Liver (tissue), 9 donors: Measurements from ENCODE around the gene BRSK1. TPM values are rescaled to one million over a fixed set of nuclear protein-coding genes. Genes with fewer than 3 reads are reported as not detected.

Source experiments
- DNase-seq: peaks from one replicate; pipeline ENCODE4 v3.0.0-alpha.2; 2017; ENCODE audit warnings: low spot score
- H3K27ac ChIP-seq, 2 donors: one replicate each; pipeline ENCODE4 v1.7.0; 2013; ENCODE audit warnings: inconsistent platforms in 2 of 2, low read length in 2 of 2, control low read depth in 1 of 2, low read depth in 1 of 2, mild to moderate bottlenecking in 1 of 2
- H3K27me3 ChIP-seq, 4 donors: one replicate each; pipeline versions ENCODE4 v1.6.1 to v1.7.0; 2013; ENCODE audit warnings: low read length in 3 of 4, inconsistent platforms in 1 of 4, mild to moderate bottlenecking in 1 of 4, moderate library complexity in 1 of 4; ENCODE audit not compliant: control insufficient read depth in 4 of 4, insufficient read depth in 4 of 4
- H3K36me3 ChIP-seq, 4 donors: one replicate each; pipeline versions ENCODE4 v1.6.1 to v1.7.0; 2013; ENCODE audit warnings: low read length in 3 of 4, mild to moderate bottlenecking in 3 of 4, low read depth in 1 of 4, moderate library complexity in 1 of 4; ENCODE audit not compliant: control insufficient read depth in 4 of 4, insufficient read depth in 3 of 4
- H3K4me1 ChIP-seq, 4 donors: one replicate each; pipeline versions ENCODE4 v1.6.1 to v1.7.0; 2013; ENCODE audit warnings: low read length in 3 of 4, mild to moderate bottlenecking in 3 of 4, moderate library complexity in 1 of 4; ENCODE audit not compliant: control insufficient read depth in 4 of 4, insufficient read depth in 4 of 4
- H3K4me3 ChIP-seq, 3 donors: one replicate each; pipeline versions ENCODE4 v1.6.1 to v1.7.0; 2013; ENCODE audit warnings: low read length in 3 of 3, control low read depth in 1 of 3, low read depth in 1 of 3, mild to moderate bottlenecking in 1 of 3
- H3K9ac ChIP-seq, 2 donors: one replicate each; pipeline ENCODE4 v1.7.0; 2013; ENCODE audit warnings: low read length in 2 of 2, mild to moderate bottlenecking in 2 of 2, moderate library complexity in 2 of 2, control low read depth in 1 of 2, low read depth in 1 of 2
- H3K9me3 ChIP-seq, 4 donors: one replicate each; pipeline versions ENCODE4 v1.6.1 to v1.7.0; 2013; ENCODE audit warnings: low read length in 3 of 4; ENCODE audit not compliant: control insufficient read depth in 4 of 4
- ATF3 ChIP-seq: IDR thresholded peaks from 2 replicates; pipeline ENCODE4 v1.6.1; 2016; ENCODE audit warnings: antibody characterized with exemption
- CTCF ChIP-seq: fragments of 150-350 bp; IDR thresholded peaks from 2 replicates; pipeline ENCODE4 v1.5.1; 2017; ENCODE audit warnings: improper control_type of control experiment, low read depth, low read length; ENCODE audit not compliant: missing input control
- EGR1 ChIP-seq, 2 donors: IDR thresholded peaks; 2 replicates each; pipeline ENCODE4 v1.6.1; 2016 to 2018; ENCODE audit warnings: antibody characterized with exemption in 2 of 2, low read depth in 2 of 2
- FOXA1 ChIP-seq: IDR thresholded peaks from 2 replicates; pipeline ENCODE4 v1.6.1; 2016; ENCODE audit warnings: antibody characterized with exemption
- GABPA ChIP-seq, 2 donors: IDR thresholded peaks in 1 of 2; conservative IDR thresholded peaks in 1 of 2; 2 replicates each; pipeline ENCODE4 v1.6.1; 2016; ENCODE audit warnings: antibody characterized with exemption in 2 of 2, mild to moderate bottlenecking in 1 of 2, moderate library complexity in 1 of 2
- HNF4A ChIP-seq, 2 donors: conservative IDR thresholded peaks; 2 replicates each; pipeline ENCODE4 v1.6.1; 2016; ENCODE audit warnings: antibody characterized with exemption in 2 of 2, mild to moderate bottlenecking in 2 of 2
- HNF4G ChIP-seq: IDR thresholded peaks from 2 replicates; pipeline ENCODE4 v1.6.1; 2016; ENCODE audit warnings: antibody characterized with exemption
- JUND ChIP-seq, 2 donors: IDR thresholded peaks; 2 replicates each; pipeline ENCODE4 v1.6.1; 2016; ENCODE audit warnings: antibody characterized with exemption in 2 of 2
- MAX ChIP-seq: IDR thresholded peaks from 2 replicates; pipeline ENCODE4 v1.6.1; 2016; ENCODE audit warnings: antibody characterized with exemption
- NR2F2 ChIP-seq: IDR thresholded peaks from 2 replicates; pipeline ENCODE4 v1.6.1; 2016; ENCODE audit warnings: antibody characterized with exemption
- RAD21 ChIP-seq, 2 donors: IDR thresholded peaks; 2 replicates each; pipeline ENCODE4 v1.6.1; 2016; ENCODE audit warnings: antibody characterized with exemption in 2 of 2, mild to moderate bottlenecking in 2 of 2
- REST ChIP-seq: IDR thresholded peaks from 2 replicates; pipeline ENCODE4 v1.6.1; 2016; ENCODE audit warnings: antibody characterized with exemption, mild to moderate bottlenecking
- SP1 ChIP-seq: IDR thresholded peaks from 2 replicates; pipeline ENCODE4 v1.6.1; 2018; ENCODE audit warnings: antibody characterized with exemption, mild to moderate bottlenecking
- TAF1 ChIP-seq: conservative IDR thresholded peaks from 2 replicates; pipeline ENCODE4 v1.6.1; 2016; ENCODE audit warnings: antibody characterized with exemption, mild to moderate bottlenecking
- YY1 ChIP-seq: IDR thresholded peaks from 2 replicates; pipeline ENCODE4 v1.6.1; 2016; ENCODE audit warnings: antibody characterized with exemption, mild to moderate bottlenecking
- WGBS: extraction: QIAGEN DNeasy Blood & Tissue Kit; methylation state at CpG from one replicate; pipeline ENCODE4 v1.1.7; 2013; 5-methylcytosine and 5-hydroxymethylcytosine counted together
- polyA plus RNA-seq, 2 donors: library from polyadenylated mRNA; stranded (reverse) in 1 of 2; unstranded in 1 of 2; fragments of 200-250 nt in 1 of 2; fragments of >200 nt in 1 of 2; fragmentation: Nextera tagmentation in 1 of 2; extraction: Ambion mirVana in 1 of 2; gene quantifications; one replicate each; pipeline versions ENCODE4 v1.2.1 to v1.2.3, GENCODE V29; 2013 to 2015
- total RNA-seq, 2 donors: library from RNA; depleted of rRNA; stranded (reverse); fragments of >200 nt; gene quantifications; one replicate each; pipeline ENCODE4 v1.2.3, GENCODE V29; 2014
- donor health status: healthy.
- donor health status: healthy.
- donor health status: healthy.
- donor health status: healthy.
- donor health status: healthy.

BRSK1 gene
- total and polyA plus RNA-seq, 4 donors, result 0.10 to 0.65 (median 0.42) TPM; not detected in 1

GRCh38 chr19:55314396-55314795, 30.6 kb downstream of the BRSK1 start:
- H3K27me3 ChIP-seq, result peaks cover 0 to 4% (median 0%) of the 10 kb centered on the region in 4 donors
- H3K27ac ChIP-seq, result no peak overlapping the region
- no peak overlapping the region for H3K9ac ChIP-seq
- H3K9me3 ChIP-seq, result peaks cover 0 to 4% (median 1%) of the 10 kb centered on the region in 4 donors
- no peak for TF ChIP-seq GABPA (IDR thresholded peaks at IDR 0.05 in 1 of 2, conservative IDR thresholded peaks at IDR 0.05 in 1 of 2)
- TF ChIP-seq MAX, result no peak
- no peak for TF ChIP-seq EGR1 (IDR thresholded peaks at IDR 0.05; ENCODE audit: low read depth in 2 of 2)
- TF ChIP-seq HNF4G, result no peak
- no peak for TF ChIP-seq REST
- no peak for TF ChIP-seq ATF3
- no peak for TF ChIP-seq JUND (IDR thresholded peaks at IDR 0.05)
- TF ChIP-seq FOXA1, result no peak
- no peak for TF ChIP-seq HNF4A (conservative IDR thresholded peaks at IDR 0.05)
- TF ChIP-seq CTCF, result no peak
- no peak for TF ChIP-seq RAD21 (IDR thresholded peaks at IDR 0.05)
- no peak for TF ChIP-seq SP1
- no peak for TF ChIP-seq NR2F2
- TF ChIP-seq TAF1, result no peak
- no peaks in the 10 kb centered on the region for H3K36me3 ChIP-seq
- no peak for DNase-seq
- H3K4me3 ChIP-seq, result no peak overlapping the region
- 89% methylated on average over 8 of the region's 8 CpGs for WGBS
- H3K4me1 ChIP-seq, result no peaks in the 10 kb centered on the region

- Histone ChIP-seq H3K9ac (no peak overlapping the region), H3K27ac (no peak overlapping the region), H3K36me3 (no peaks in the 10 kb centered on the region), H3K4me3 (no peak overlapping the region), H3K4me1 (no peaks in the 10 kb centered on the region), H3K9me3 (peaks cover 0 to 4% (median 1%) of the 10 kb centered on the region in 4 donors), H3K27me3 (peaks cover 0 to 4% (median under 1%) of the 10 kb centered on the region in 4 donors)
- WGBS, result 84% methylated on average over 13 of the region's 13 CpGs
- no peak for DNase-seq
- TF ChIP-seq YY1, result no peak
- no peak for TF ChIP-seq EGR1 (IDR thresholded peaks at IDR 0.05; ENCODE audit: low read depth in 2 of 2)
- no peak for TF ChIP-seq FOXA1
- TF ChIP-seq ATF3, result no peak
- TF ChIP-seq HNF4G, result no peak
Observed at GRCh38 chr19:55315956-55316525, 32.2 kb downstream of the BRSK1 start.
